ENCODE results near the gene ABI3BP. TPM values are rescaled to one million over a fixed set of nuclear protein-coding genes. Genes with fewer than 3 reads are reported as not detected.

ABI3BP gene
- polyA plus RNA-seq, 1 of the 3 experiments (the other 2 are of a cell fraction) = 8.4 TPM

- WGBS (ENCODE audit: low lambda C conversion rate) = 36% methylated on average over 1 of the region's 1 CpG
- H3K27ac ChIP-seq (ENCODE audit: low read depth in 2 of 2, low read length in 1 of 2) = peak overlapping the region; percentile 2 to 59; a peak in 3 of 4 replicates
- POLR2A ChIA-PET = no interaction called here
Measured at GRCh38 chr3:100810671-100811070, 182.6 kb downstream of the ABI3BP start.

GRCh38 chr3:100804631-100805030, 188.6 kb downstream of the ABI3BP start:
- Histone ChIP-seq H3K4me1 (ENCODE audit: control insufficient read depth in 1 of 2, insufficient read depth in 2 of 2, low read depth in 1 of 2, low read length in 1 of 2) (0 out of 4 replicates have a peak, but pooled peaks cover 0 to 2% of the 10 kb centered on the region in 2 experiments), H3K4me3 (ENCODE audit: low read depth in 2 of 2, low read length in 1 of 2) (no peak overlapping the region), H3K9me3 (no peaks in the 10 kb centered on the region), H3K27ac (ENCODE audit: low read depth in 2 of 2, low read length in 1 of 2) (no peak overlapping the region), H3K79me2 (ENCODE audit: insufficient read depth) (no peaks in the 10 kb centered on the region), H3K9ac (no peak overlapping the region), H2AFZ (ENCODE audit: low read depth) (no peak overlapping the region), H3K27me3 (ENCODE audit: insufficient read depth) (no peaks in the 10 kb centered on the region), H4K20me1 (ENCODE audit: insufficient read depth) (no peaks in the 10 kb centered on the region), H3K9me2 (no peaks in the 10 kb centered on the region), H3F3A (replicated peaks; ENCODE audit: insufficient read depth) (peaks cover 5% of the 10 kb centered on the region), H3K36me3 (replicated peaks in 1 of 2; ENCODE audit: control insufficient read depth in 1 of 2, insufficient read depth in 2 of 2, low read length in 1 of 2) (no peaks in the 10 kb centered on the region), H3K4me2 (no peak overlapping the region)
- POLR2A ChIA-PET = no interaction called here
- no peak for DNase-seq
- CTCF ChIA-PET = no interaction called here
- 66% methylated on average over 2 of the region's 2 CpGs for WGBS (ENCODE audit: low lambda C conversion rate)
- no peak for TF ChIP-seq NFIC (IDR thresholded peaks at IDR 0.05; ENCODE audit: borderline replicate concordance)
- no peak for TF ChIP-seq TAF1 (IDR thresholded peaks at IDR 0.05; ENCODE audit: borderline replicate concordance, low read depth, low read length)
- TF ChIP-seq, protein P1, sequence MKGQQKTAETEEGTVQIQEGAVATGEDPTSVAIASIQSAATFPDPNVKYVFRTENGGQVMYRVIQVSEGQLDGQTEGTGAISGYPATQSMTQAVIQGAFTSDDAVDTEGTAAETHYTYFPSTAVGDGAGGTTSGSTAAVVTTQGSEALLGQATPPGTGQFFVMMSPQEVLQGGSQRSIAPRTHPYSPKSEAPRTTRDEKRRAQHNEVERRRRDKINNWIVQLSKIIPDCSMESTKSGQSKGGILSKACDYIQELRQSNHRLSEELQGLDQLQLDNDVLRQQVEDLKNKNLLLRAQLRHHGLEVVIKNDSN (IDR thresholded peaks at IDR 0.05; ENCODE audit: borderline replicate concordance, low read depth) = no peak
- no peak for TF ChIP-seq GABPA (IDR thresholded peaks at IDR 0.05; ENCODE audit: low read depth)
- TF ChIP-seq FOSL2 (IDR thresholded peaks at IDR 0.05; ENCODE audit: borderline replicate concordance, low read depth) = no peak
- TF ChIP-seq, protein P2, sequence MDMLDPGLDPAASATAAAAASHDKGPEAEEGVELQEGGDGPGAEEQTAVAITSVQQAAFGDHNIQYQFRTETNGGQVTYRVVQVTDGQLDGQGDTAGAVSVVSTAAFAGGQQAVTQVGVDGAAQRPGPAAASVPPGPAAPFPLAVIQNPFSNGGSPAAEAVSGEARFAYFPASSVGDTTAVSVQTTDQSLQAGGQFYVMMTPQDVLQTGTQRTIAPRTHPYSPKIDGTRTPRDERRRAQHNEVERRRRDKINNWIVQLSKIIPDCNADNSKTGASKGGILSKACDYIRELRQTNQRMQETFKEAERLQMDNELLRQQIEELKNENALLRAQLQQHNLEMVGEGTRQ (IDR thresholded peaks at IDR 0.05; ENCODE audit: borderline replicate concordance, low read depth, low read length) = no peak
- TF ChIP-seq MXI1 (IDR thresholded peaks at IDR 0.05; ENCODE audit: low read depth, low read length) = no peak
- TF ChIP-seq, protein P3, sequence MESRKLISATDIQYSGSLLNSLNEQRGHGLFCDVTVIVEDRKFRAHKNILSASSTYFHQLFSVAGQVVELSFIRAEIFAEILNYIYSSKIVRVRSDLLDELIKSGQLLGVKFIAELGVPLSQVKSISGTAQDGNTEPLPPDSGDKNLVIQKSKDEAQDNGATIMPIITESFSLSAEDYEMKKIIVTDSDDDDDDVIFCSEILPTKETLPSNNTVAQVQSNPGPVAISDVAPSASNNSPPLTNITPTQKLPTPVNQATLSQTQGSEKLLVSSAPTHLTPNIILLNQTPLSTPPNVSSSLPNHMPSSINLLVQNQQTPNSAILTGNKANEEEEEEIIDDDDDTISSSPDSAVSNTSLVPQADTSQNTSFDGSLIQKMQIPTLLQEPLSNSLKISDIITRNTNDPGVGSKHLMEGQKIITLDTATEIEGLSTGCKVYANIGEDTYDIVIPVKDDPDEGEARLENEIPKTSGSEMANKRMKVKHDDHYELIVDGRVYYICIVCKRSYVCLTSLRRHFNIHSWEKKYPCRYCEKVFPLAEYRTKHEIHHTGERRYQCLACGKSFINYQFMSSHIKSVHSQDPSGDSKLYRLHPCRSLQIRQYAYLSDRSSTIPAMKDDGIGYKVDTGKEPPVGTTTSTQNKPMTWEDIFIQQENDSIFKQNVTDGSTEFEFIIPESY (IDR thresholded peaks at IDR 0.05; ENCODE audit: borderline replicate concordance, low read depth) = no peak
- TF ChIP-seq TCF12 (IDR thresholded peaks at IDR 0.05) = no peak
- no peak for TF ChIP-seq EP300 (IDR thresholded peaks at IDR 0.05; ENCODE audit: borderline replicate concordance in 1 of 2, low read depth in 1 of 2, low read length in 1 of 2)
- no peak for TF ChIP-seq CHD2 (IDR thresholded peaks at IDR 0.05; ENCODE audit: low read length, partially characterized antibody)
- TF ChIP-seq TEAD4 (IDR thresholded peaks at IDR 0.05; ENCODE audit: borderline replicate concordance, insufficient read depth) = no peak
- no peak for TF ChIP-seq MEF2A (IDR thresholded peaks at IDR 0.05; ENCODE audit: borderline replicate concordance, low read depth)
- no peak for TF ChIP-seq SIN3A (IDR thresholded peaks at IDR 0.05; ENCODE audit: borderline replicate concordance, low read depth, low read length)
- TF ChIP-seq YY1 (IDR thresholded peaks at IDR 0.05; ENCODE audit: low read depth) = no peak
- TF ChIP-seq RXRA (IDR thresholded peaks at IDR 0.05; ENCODE audit: borderline replicate concordance, low read depth) = no peak

More at GRCh38 chr3:100810671-100811070, 182.6 kb downstream of the ABI3BP start:
- H3F3A ChIP-seq (replicated peaks; ENCODE audit: insufficient read depth) = peaks cover 11% of the 10 kb centered on the region
- H3K4me2 ChIP-seq = 0 out of 2 replicates have a peak overlapping the region, but pooled peaks have one; percentile 7
- 0 out of 4 replicates have a peak, but pooled peaks cover 0 to 9% of the 10 kb centered on the region in 2 experiments for H3K4me1 ChIP-seq (ENCODE audit: control insufficient read depth in 1 of 2, insufficient read depth in 2 of 2, low read depth in 1 of 2, low read length in 1 of 2)
- H3K27me3 ChIP-seq (ENCODE audit: insufficient read depth) = no peaks in the 10 kb centered on the region
- H3K79me2 ChIP-seq (ENCODE audit: insufficient read depth) = no peaks in the 10 kb centered on the region
- no peak overlapping the region for H3K4me3 ChIP-seq (ENCODE audit: low read depth in 2 of 2, low read length in 1 of 2)
- no peaks in the 10 kb centered on the region for H3K36me3 ChIP-seq (replicated peaks in 1 of 2; ENCODE audit: control insufficient read depth in 1 of 2, insufficient read depth in 2 of 2, low read length in 1 of 2)
- no peak for DNase-seq
- TF ChIP-seq FOSL2 (IDR thresholded peaks at IDR 0.05; ENCODE audit: borderline replicate concordance, low read depth) = peak; percentile 46; the same call in 1 of the 2 replicates
- no peak for TF ChIP-seq RFX5 (IDR thresholded peaks at IDR 0.05; ENCODE audit: low read length)
- no peak for TF ChIP-seq FOXM1 (IDR thresholded peaks at IDR 0.05; ENCODE audit: low read depth)
- no peak for TF ChIP-seq RCOR1 (IDR thresholded peaks at IDR 0.05; ENCODE audit: low read length)
- TF ChIP-seq MEF2A (IDR thresholded peaks at IDR 0.05; ENCODE audit: borderline replicate concordance, low read depth) = peak; percentile 38; the same call in 1 of the 2 replicates
- TF ChIP-seq GABPA (IDR thresholded peaks at IDR 0.05; ENCODE audit: low read depth) = no peak
- TF ChIP-seq PBX3 (IDR thresholded peaks at IDR 0.05) = peak; percentile 34; the same call in 1 of the 2 replicates
- TF ChIP-seq TCF12 (IDR thresholded peaks at IDR 0.05) = peak; percentile 41; the same call in 1 of the 2 replicates
- no peak for TF ChIP-seq TEAD4 (IDR thresholded peaks at IDR 0.05; ENCODE audit: borderline replicate concordance, insufficient read depth)
- no peak for TF ChIP-seq YY1 (IDR thresholded peaks at IDR 0.05; ENCODE audit: low read depth)
- TF ChIP-seq JUND (IDR thresholded peaks at IDR 0.05) = peak; percentile 40; the same call in 1 of the 2 replicates
- no peak for TF ChIP-seq RXRA (IDR thresholded peaks at IDR 0.05; ENCODE audit: borderline replicate concordance, low read depth)
- peak in 1 of 2 experiments; percentile 20; a peak in 1 of 4 replicates for TF ChIP-seq EP300 (IDR thresholded peaks at IDR 0.05; ENCODE audit: borderline replicate concordance in 1 of 2, low read depth in 1 of 2, low read length in 1 of 2)
- no peak overlapping the region for H3K9ac ChIP-seq
- H3K9me3 ChIP-seq = no peaks in the 10 kb centered on the region
- CTCF ChIA-PET = no interaction called here
- H2AFZ ChIP-seq (ENCODE audit: low read depth) = peak overlapping the region; percentile 48; the same call in 1 of the 2 replicates
- no peaks in the 10 kb centered on the region for H4K20me1 ChIP-seq (ENCODE audit: insufficient read depth)
- no peaks in the 10 kb centered on the region for H3K9me2 ChIP-seq
